BLaER1 (cell line): Measurements from ENCODE around the gene GRK3.
"Not testable (repeated sequence)": the region's sequence is repeated elsewhere in the genome, so short reads cannot be mapped to it uniquely, and the experiment has no call there.

Experiments
- H3K27ac ChIP-seq: shearing (Covaris generic); formaldehyde crosslinking; 2 replicates; pipeline ENCODE4 v1.8.1; 2022
- H3K27me3 ChIP-seq: shearing (Covaris generic); formaldehyde crosslinking; 2 replicates; pipeline ENCODE4 v1.8.1; 2022
- H3K36me3 ChIP-seq: shearing (Covaris generic); formaldehyde crosslinking; 2 replicates; pipeline ENCODE4 v1.8.1; 2022
- H3K4me1 ChIP-seq: shearing (Covaris generic); formaldehyde crosslinking; 2 replicates; pipeline ENCODE4 v1.8.1; 2022
- H3K4me2 ChIP-seq: shearing (Covaris generic); formaldehyde crosslinking; 2 replicates; pipeline ENCODE4 v1.8.1; 2022
- H3K4me3 ChIP-seq: shearing (Covaris generic); formaldehyde crosslinking; 2 replicates; pipeline ENCODE4 v1.8.1; 2022
- H3K9ac ChIP-seq: shearing (Covaris generic); formaldehyde crosslinking; 2 replicates; pipeline ENCODE4 v1.8.1; 2022
- H3K9me3 ChIP-seq: shearing (Covaris generic); formaldehyde crosslinking; 2 replicates; pipeline ENCODE4 v1.8.1; 2022
- H4K20me1 ChIP-seq: shearing (Covaris generic); formaldehyde crosslinking; 2 replicates; pipeline ENCODE4 v1.8.1; 2022
- Cebpa-rat ChIP-seq: shearing (Covaris generic); IDR thresholded peaks from 2 replicates; pipeline ENCODE4 v1.8.1; 2022

Gene GRK3

DNA sequence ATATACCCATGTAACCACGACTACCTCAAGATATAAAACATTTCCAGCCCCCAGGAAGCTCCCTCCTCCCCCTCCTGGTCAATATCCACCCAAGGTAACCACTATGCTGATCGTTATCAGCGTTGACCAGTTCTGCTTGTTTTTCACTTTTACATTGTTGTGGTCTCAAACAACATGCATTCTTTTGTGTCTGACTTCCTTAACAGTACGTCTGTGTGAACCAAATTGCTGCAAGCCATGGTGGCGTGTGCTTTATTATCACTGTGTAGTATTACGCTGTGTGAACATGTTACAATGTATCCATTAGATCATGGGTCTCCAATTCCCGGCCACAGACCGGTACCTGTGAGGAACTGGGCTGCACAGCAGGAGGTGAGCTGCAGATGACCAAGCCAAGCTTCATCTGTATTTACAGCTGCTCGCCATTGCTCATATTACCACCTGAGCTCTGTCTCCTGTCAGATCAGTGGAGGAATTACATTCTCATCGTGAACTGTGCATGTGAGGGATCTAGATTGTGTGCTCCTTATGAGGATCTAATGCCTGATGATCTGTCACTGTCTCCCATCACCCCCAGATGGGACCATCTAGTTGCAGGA is 15.5 kb upstream of the GRK3 start:
- Histone ChIP-seq H3K9me3 (peaks cover 9% of the 10 kb centered on the region), H3K27ac (no peak overlapping the region), H3K9ac (no peak overlapping the region), H3K36me3 (no peaks in the 10 kb centered on the region), H3K4me2 (no peak overlapping the region), H4K20me1 (no peaks in the 10 kb centered on the region), H3K27me3 (no peaks in the 10 kb centered on the region), H3K4me1 (peaks cover 11% of the 10 kb centered on the region; the same call in 1 of the 2 replicates), H3K4me3 (no peak overlapping the region)
- TF ChIP-seq Cebpa-rat, result no peak

DNA sequence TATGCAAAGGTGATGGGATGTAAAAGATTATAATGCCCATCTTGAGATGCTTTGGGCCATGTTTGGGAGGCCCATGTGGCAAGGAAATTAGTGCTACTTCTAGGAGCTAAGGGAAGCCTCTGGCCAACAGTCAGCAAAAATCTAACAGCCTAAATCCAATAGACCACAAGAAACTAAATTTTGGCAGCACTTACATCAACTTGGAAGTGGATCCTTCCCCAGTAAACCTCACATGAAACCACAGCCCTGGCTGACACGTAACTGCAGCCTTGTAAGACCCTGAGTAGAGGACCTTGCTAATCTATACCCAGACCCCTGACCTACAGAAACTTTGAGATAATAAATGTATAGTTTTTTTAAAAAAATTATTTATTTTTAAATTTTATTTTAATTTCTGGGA is 13.1 kb upstream of the GRK3 start:
- H3K4me1 ChIP-seq, result 0 out of 2 replicates have a peak, but pooled peaks cover 6% of the 10 kb centered on the region
- no peak overlapping the region for H3K4me2 ChIP-seq
- no peaks in the 10 kb centered on the region for H3K27me3 ChIP-seq
- peaks cover 9% of the 10 kb centered on the region for H3K9me3 ChIP-seq
- no peaks in the 10 kb centered on the region for H3K36me3 ChIP-seq
- H3K4me3 ChIP-seq, result no peak overlapping the region
- H4K20me1 ChIP-seq, result no peaks in the 10 kb centered on the region
- H3K9ac ChIP-seq, result no peak overlapping the region
- TF ChIP-seq Cebpa-rat, result no peak
- H3K27ac ChIP-seq, result no peak overlapping the region

DNA sequence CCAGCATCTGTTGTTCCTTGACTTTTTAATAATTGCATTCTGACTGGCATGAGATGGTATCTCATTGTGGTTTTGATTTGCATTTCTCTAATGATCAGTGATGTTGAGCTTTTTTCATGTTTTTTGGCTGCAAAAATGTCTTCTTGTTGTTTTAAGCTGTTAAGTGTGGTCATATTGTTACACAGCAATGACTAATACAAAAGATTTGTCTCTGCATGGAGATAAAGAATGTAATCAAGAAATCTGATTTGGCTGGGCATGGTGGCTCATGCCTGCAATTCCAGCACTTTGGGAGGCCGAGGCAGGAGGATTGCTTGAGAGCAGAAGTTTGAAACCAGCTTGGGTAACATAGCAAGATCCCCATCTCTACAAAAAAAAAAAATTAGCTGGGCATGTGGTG is 12.1 kb upstream of the GRK3 start:
- H3K4me1 ChIP-seq, H3K36me3 ChIP-seq, H3K9me3 ChIP-seq, H3K4me3 ChIP-seq, H3K27me3 ChIP-seq, H3K27ac ChIP-seq, H4K20me1 ChIP-seq, H3K9ac ChIP-seq, H3K4me2 ChIP-seq: not testable (repeated sequence)

DNA sequence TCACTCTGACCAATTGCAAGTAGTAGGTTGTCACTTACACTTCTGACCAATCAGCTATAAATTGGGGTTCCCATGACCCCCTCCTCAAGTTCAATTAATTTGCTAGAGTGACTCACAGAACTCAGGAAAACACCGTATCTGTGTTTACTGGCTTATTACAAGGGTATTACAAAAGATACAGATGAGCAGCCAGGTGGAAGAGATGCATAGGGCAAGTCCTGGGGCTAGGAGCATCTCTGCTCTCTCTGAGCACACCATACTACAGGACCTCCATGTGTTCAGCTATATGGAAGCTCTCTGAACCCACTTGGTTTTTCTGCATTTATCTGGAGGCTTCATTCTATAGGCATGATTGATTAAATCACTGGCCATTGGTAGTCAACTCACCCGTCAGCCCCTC is 11.3 kb upstream of the GRK3 start:
- H3K9ac ChIP-seq, result no peak overlapping the region
- no peaks in the 10 kb centered on the region for H3K36me3 ChIP-seq
- H4K20me1 ChIP-seq, result no peaks in the 10 kb centered on the region
- H3K27ac ChIP-seq, result no peak overlapping the region
- H3K4me1 ChIP-seq, result peaks cover 6% of the 10 kb centered on the region; the same call in 1 of the 2 replicates
- H3K9me3 ChIP-seq, result peaks cover 9% of the 10 kb centered on the region
- no peak overlapping the region for H3K4me3 ChIP-seq
- H3K27me3 ChIP-seq, result no peaks in the 10 kb centered on the region
- H3K4me2 ChIP-seq, result no peak overlapping the region
- TF ChIP-seq Cebpa-rat, result no peak

DNA sequence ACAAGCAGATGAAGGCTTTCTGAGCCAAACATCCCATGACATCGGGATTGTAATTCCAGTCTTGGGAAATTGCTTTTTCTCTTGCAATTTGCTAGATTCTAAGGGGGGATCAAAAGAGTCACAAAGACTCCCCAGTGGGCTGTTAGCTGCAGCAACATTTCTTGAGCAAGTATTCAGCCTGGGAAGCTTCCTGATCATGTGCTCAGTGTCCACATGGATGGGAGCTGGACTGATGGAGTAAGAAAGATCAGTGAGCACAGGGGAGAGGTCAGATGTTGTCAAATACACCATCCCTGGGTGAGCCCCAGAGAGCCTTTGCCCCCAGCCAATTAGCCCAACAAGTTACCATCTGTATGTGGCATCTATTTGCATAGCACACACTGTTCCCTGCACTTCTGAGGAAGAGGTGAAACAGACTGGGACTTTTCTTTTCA is 10.2 kb upstream of the GRK3 start:
- no peak overlapping the region for H3K27ac ChIP-seq
- no peak overlapping the region for H3K4me3 ChIP-seq
- H4K20me1 ChIP-seq, result no peaks in the 10 kb centered on the region
- no peak for TF ChIP-seq Cebpa-rat
- H3K4me1 ChIP-seq, result peaks cover 16% of the 10 kb centered on the region
- no peak overlapping the region for H3K9ac ChIP-seq
- no peaks in the 10 kb centered on the region for H3K27me3 ChIP-seq
- no peak overlapping the region for H3K4me2 ChIP-seq
- H3K9me3 ChIP-seq, result peaks cover 9% of the 10 kb centered on the region
- H3K36me3 ChIP-seq, result no peaks in the 10 kb centered on the region

DNA sequence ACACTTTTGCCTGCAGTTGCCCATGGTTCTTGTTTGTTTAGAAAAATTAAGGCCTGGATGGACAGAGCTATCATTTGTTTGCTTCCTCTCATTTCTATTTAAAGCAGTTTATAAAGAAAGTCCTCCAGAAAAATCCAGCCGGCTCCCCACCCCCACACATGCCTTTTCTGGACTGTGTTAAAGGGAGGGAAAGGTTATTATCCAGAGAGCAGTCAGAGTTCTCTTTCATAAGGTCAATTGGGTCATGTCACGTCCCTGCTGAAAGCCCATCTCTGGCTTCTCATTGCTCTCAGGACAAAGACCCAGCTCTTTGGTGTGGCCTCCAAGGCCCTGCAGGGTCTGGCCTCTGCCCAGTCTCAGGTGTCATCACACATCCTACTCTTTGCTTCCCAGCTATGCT is 9.8 kb upstream of the GRK3 start:
- peaks cover 20% of the 10 kb centered on the region for H3K4me1 ChIP-seq
- no peak overlapping the region for H3K9ac ChIP-seq
- no peaks in the 10 kb centered on the region for H4K20me1 ChIP-seq
- H3K9me3 ChIP-seq, result peaks cover 9% of the 10 kb centered on the region
- no peak overlapping the region for H3K27ac ChIP-seq
- H3K36me3 ChIP-seq, result no peaks in the 10 kb centered on the region
- H3K4me3 ChIP-seq, result no peak overlapping the region
- no peak for TF ChIP-seq Cebpa-rat
- H3K4me2 ChIP-seq, result no peak overlapping the region
- no peaks in the 10 kb centered on the region for H3K27me3 ChIP-seq

DNA sequence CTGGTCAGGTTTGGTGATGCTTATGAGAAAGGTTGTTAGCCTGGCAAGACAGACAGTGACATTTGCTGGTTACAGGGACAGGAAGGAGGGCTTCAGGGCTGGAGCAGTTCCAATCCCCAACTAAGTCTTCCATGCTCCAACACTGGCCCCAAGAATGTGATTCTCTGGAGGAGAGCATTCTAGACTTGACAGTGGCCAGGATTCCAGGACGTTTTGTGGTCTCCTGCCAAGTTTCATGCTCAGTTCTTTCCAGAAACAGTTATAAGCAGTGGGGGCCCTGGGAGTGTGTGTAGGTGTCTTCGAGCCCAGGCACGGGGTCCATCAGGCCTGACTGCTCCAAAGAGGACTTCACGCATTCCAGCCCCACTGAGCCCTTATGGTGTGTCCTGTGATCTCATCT is 8.9 kb upstream of the GRK3 start:
- no peak overlapping the region for H3K27ac ChIP-seq
- no peaks in the 10 kb centered on the region for H3K27me3 ChIP-seq
- H3K36me3 ChIP-seq, result no peaks in the 10 kb centered on the region
- peaks cover 24% of the 10 kb centered on the region for H3K4me1 ChIP-seq
- no peak for TF ChIP-seq Cebpa-rat
- H3K4me3 ChIP-seq, result no peak overlapping the region
- H3K9ac ChIP-seq, result no peak overlapping the region
- no peaks in the 10 kb centered on the region for H4K20me1 ChIP-seq
- no peak overlapping the region for H3K4me2 ChIP-seq
- H3K9me3 ChIP-seq, result peaks cover 6% of the 10 kb centered on the region

DNA sequence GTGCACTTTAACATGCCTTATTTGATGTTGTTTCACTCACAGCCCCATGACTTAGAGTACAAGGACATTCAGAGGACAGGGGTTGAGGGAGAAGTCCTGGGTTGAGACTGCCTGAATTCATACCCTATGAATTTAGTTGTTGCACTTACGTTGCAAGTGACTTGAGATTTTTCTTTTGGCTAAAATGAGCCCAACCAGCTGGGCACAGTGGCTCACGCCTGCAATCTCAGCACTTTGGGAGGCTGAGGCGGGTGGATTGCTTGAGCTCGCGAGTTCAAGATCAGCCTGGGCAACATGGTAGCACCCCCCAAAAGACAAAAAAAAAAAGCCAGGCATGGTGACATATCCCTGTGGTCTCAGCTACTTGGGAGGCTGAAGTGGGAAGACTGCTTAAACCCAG is 7.3 kb upstream of the GRK3 start:
- H3K4me1 ChIP-seq, result peaks cover 34% of the 10 kb centered on the region
- TF ChIP-seq Cebpa-rat, result no peak
- no peak overlapping the region for H3K4me2 ChIP-seq
- H3K27ac ChIP-seq, result no peak overlapping the region
- H3K4me3 ChIP-seq, result no peak overlapping the region
- no peaks in the 10 kb centered on the region for H4K20me1 ChIP-seq
- H3K9ac ChIP-seq, result no peak overlapping the region
- H3K9me3 ChIP-seq, result no peaks in the 10 kb centered on the region
- H3K36me3 ChIP-seq, result no peaks in the 10 kb centered on the region
- no peaks in the 10 kb centered on the region for H3K27me3 ChIP-seq

DNA sequence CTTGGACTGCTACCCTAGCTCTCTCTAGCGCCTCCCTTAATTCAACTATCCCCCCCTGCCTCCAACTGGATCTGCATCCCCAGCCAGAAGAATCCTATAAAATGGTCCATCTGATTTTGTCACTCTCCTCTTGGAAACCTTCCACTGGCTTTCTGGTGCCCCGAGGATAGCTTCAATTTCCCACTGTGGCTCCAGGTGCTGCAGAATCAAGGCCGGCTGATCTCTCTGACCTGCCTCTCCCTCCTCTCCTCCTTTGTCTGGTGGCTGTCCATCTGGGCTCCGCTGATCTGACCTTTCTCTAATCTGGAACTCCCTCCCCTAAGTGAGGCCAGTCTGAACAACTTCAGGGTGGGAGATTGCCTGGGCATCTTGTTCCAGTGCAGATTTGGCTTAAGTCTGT is 6.1 kb upstream of the GRK3 start:
- H3K9me3 ChIP-seq, result no peaks in the 10 kb centered on the region
- H3K36me3 ChIP-seq, result no peaks in the 10 kb centered on the region
- H3K9ac ChIP-seq, result no peak overlapping the region
- H3K4me1 ChIP-seq, result peaks cover 46% of the 10 kb centered on the region
- H4K20me1 ChIP-seq, result no peaks in the 10 kb centered on the region
- no peak overlapping the region for H3K27ac ChIP-seq
- no peaks in the 10 kb centered on the region for H3K27me3 ChIP-seq
- peak overlapping the region; percentile 20; the same call in 1 of the 2 replicates for H3K4me2 ChIP-seq
- no peak overlapping the region for H3K4me3 ChIP-seq
- no peak for TF ChIP-seq Cebpa-rat

DNA sequence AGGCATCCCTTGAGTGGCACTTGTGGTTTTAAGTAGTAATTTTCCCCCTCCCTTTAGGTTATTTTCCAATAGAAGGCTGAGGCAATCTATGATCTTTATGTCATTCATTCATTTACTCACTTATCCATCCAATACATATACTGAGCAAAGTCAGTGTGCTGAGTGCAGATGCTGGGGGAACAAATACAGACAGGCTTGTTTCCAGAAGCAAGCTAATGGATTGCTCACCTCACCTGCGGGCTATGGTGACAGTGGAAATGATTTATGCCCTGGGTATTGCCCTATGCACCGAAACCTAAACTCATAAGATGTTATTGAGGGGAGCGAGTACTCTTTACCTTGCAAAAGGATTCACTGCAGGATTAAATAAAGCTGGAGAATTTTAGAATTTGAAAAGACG is 4.6 kb upstream of the GRK3 start:
- H4K20me1 ChIP-seq, H3K27me3 ChIP-seq, H3K4me3 ChIP-seq: not testable (repeated sequence)

DNA sequence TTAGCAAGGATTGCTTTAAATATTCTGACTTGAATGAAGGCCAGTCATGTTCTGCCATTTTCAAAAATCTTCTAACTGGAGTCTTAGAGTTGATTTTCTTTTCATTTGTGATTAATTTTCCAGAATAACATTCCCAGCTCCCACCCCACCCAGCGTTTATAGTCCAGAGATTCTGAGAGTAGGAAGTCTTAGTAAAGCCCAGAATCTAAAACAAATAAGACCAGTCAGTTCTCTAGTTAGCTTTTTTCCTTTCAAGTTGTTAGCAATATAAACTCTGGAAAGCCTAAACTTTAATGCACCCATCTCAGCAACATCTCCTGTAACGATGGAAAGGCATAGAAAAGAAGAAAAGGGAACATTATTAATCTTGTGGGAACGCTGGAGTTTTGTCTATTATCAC is 3.3 kb upstream of the GRK3 start:
- Histone ChIP-seq H3K4me2 (peak overlapping the region; percentile 98), H4K20me1 (0 out of 2 replicates have a peak, but pooled peaks cover 10% of the 10 kb centered on the region)
- H3K27ac ChIP-seq, result not testable (repeated sequence)

More for the DNA sequence above, 4.6 kb upstream of the GRK3 start:
- not testable (repeated sequence) for H3K36me3 ChIP-seq, H3K9ac ChIP-seq, H3K27ac ChIP-seq, H3K9me3 ChIP-seq, H3K4me2 ChIP-seq
- peaks cover 55% of the 10 kb centered on the region for H3K4me1 ChIP-seq

DNA sequence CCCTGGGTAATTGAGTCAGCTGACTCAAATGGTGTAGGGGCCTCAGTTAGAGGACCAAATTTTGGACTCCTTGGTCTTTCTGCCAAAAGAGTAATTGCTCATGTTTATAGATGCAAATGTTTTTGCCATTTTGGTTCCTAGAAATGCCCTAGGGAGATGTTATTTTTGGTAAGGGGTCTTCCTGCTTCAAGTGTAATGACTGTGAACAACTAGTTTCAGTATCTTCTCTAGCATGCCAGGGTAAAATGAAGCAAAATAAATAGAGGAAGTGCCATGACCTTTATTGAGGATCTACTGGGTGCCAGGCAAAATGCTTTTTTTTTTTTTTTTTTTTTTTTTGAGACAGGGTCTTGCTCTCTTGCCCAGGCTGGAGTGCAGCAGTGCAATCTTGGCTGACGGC is 2.5 kb upstream of the GRK3 start:
- Histone ChIP-seq H4K20me1 (0 out of 2 replicates have a peak, but pooled peaks cover 11% of the 10 kb centered on the region), H3K4me2 (peak overlapping the region; percentile 98), H3K4me1 (peaks cover 71% of the 10 kb centered on the region)
- not testable (repeated sequence) for H3K9me3 ChIP-seq, H3K9ac ChIP-seq, H3K4me3 ChIP-seq, H3K27me3 ChIP-seq, H3K36me3 ChIP-seq, H3K27ac ChIP-seq

More for the DNA sequence above, 3.3 kb upstream of the GRK3 start:
- H3K4me3 ChIP-seq, H3K27me3 ChIP-seq, H3K36me3 ChIP-seq, H3K9me3 ChIP-seq, H3K9ac ChIP-seq: not testable (repeated sequence)
- H3K4me1 ChIP-seq, result peaks cover 63% of the 10 kb centered on the region

DNA sequence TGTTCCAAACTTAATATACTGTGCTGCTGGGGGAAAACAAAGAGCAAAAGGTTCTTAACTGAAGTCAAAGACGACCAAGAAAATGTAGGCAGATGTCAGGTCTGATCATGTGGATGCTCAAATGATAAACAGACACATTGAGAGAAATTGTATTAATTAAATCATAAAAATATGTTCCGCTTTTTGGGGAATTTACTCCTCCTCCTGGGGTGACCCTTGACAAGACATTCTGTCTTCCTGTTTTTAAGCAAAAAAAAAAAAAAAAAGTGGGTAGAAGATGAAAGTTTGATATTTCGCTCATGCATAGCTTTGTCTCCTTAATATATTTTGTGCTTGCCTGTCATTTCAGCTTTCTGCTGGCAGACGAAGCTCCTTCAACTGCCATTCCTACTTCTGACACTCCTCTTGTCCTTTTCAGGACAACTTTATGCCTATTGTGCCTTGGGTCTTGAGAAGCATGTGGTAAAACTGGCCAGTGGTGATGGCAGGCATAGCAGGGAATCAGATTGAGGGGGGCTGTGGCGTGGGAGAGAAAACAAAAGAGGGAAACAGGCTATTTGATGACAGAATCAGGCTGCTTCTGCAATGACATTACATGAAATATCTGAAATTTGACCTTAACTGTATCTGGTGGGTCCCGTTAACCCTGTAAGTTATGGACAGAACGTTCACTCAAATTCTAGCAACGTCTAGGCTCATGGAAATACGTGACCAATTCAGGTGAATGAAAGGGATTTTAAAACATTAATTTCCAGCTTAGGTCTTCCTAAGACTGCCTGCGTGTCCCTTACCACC is 1.3 kb upstream of the GRK3 start:
- H3K36me3 ChIP-seq, H3K27me3 ChIP-seq, H3K9me3 ChIP-seq: not testable (repeated sequence)
- H3K27ac ChIP-seq, result peak overlapping the region; percentile 87
- peaks cover 82% of the 10 kb centered on the region for H3K4me1 ChIP-seq
- peak overlapping the region; percentile 98 for H3K4me2 ChIP-seq
- H3K4me3 ChIP-seq, result peak overlapping the region; percentile 99
- H3K9ac ChIP-seq, result peak overlapping the region; percentile 92
- H4K20me1 ChIP-seq, result peaks cover 23% of the 10 kb centered on the region
